ENCODE measurements around the gene NRSN2. TPM values are rescaled to one million over a fixed set of nuclear protein-coding genes. Genes with fewer than 3 reads are reported as not detected.

Gene NRSN2
- total RNA-seq, 1 donor from 2014 or later = 17.3 TPM

- no peak for TF ChIP-seq CTCF (IDR thresholded peaks at IDR 0.05)
- H3K36me3 ChIP-seq = no peaks in the 10 kb centered on the region
- intact Hi-C loops (cut with DNase I) = no loop called here
- H3K27ac ChIP-seq = peak overlapping the region; percentile 87
- no peak for DNase-seq
- no peak for ATAC-seq
- no peaks in the 10 kb centered on the region for H3K9me3 ChIP-seq
- H3K4me3 ChIP-seq = peak overlapping the region; percentile 86
- no peaks in the 10 kb centered on the region for H3K27me3 ChIP-seq (ENCODE audit: low read depth)
- H3K4me1 ChIP-seq = peaks cover 13% of the 10 kb centered on the region
Measured at GRCh38 chr20:346033-346639, 775 bp upstream of the NRSN2 start.

- no peaks in the 10 kb centered on the region for H3K27me3 ChIP-seq (ENCODE audit: low read depth)
- intact Hi-C loops (cut with DNase I) = no loop called here
- ATAC-seq (no peak), DNase-seq (no peak)
- no peaks in the 10 kb centered on the region for H3K36me3 ChIP-seq
- H3K27ac ChIP-seq = peak overlapping the region; percentile 87
- H3K4me3 ChIP-seq = peak overlapping the region; percentile 86
- no peaks in the 10 kb centered on the region for H3K9me3 ChIP-seq
- TF ChIP-seq CTCF (IDR thresholded peaks at IDR 0.05) = no peak
- H3K4me1 ChIP-seq = peaks cover 13% of the 10 kb centered on the region
Measured at GRCh38 chr20:347317-347639, 367 bp downstream of the NRSN2 start.

GRCh38 chr20:347640-348484, 951 bp downstream of the NRSN2 start:
- DNase-seq (peak; percentile 90), ATAC-seq (peak; percentile 93 to 94)
- Histone ChIP-seq H3K27ac (peak overlapping the region; percentile 87), H3K27me3 (ENCODE audit: low read depth) (no peaks in the 10 kb centered on the region), H3K36me3 (no peaks in the 10 kb centered on the region), H3K9me3 (no peaks in the 10 kb centered on the region), H3K4me3 (peak overlapping the region; percentile 86), H3K4me1 (peaks cover 13% of the 10 kb centered on the region)
- no peak for TF ChIP-seq CTCF (IDR thresholded peaks at IDR 0.05)
- intact Hi-C loops (cut with DNase I) = no loop called here

- no peak overlapping the region for H3K4me3 ChIP-seq
- intact Hi-C loops (cut with DNase I) = no loop called here
- no peak overlapping the region for H3K27ac ChIP-seq
- no peaks in the 10 kb centered on the region for H3K27me3 ChIP-seq (ENCODE audit: low read depth)
- no peak for TF ChIP-seq CTCF (IDR thresholded peaks at IDR 0.05)
- DNase-seq (no peak), ATAC-seq (no peak)
- H3K4me1 ChIP-seq = peaks cover 13% of the 10 kb centered on the region
- no peaks in the 10 kb centered on the region for H3K9me3 ChIP-seq
- H3K36me3 ChIP-seq = peaks cover 6% of the 10 kb centered on the region
Measured at GRCh38 chr20:348972-349841, 2.3 kb downstream of the NRSN2 start.

- no peak for DNase-seq
- Histone ChIP-seq H3K36me3 (peaks cover 6% of the 10 kb centered on the region), H3K4me3 (no peak overlapping the region), H3K27me3 (ENCODE audit: low read depth) (no peaks in the 10 kb centered on the region), H3K4me1 (peaks cover 13% of the 10 kb centered on the region), H3K9me3 (no peaks in the 10 kb centered on the region), H3K27ac (no peak overlapping the region)
- TF ChIP-seq CTCF (IDR thresholded peaks at IDR 0.05) = no peak
- intact Hi-C loops (cut with DNase I) = loop anchor here (10.0 kb wide), 2 partner anchors 52 to 122 kb away; partner anchors contain the start of gene RBCK1
- no peak for ATAC-seq
Measured at GRCh38 chr20:353166-353565, 6.3 kb downstream of the NRSN2 start.

Measured in lower lobe of right lung (tissue), 2 donors.